ENCODE data around the gene LIN28B.

Gene LIN28B

DNA sequence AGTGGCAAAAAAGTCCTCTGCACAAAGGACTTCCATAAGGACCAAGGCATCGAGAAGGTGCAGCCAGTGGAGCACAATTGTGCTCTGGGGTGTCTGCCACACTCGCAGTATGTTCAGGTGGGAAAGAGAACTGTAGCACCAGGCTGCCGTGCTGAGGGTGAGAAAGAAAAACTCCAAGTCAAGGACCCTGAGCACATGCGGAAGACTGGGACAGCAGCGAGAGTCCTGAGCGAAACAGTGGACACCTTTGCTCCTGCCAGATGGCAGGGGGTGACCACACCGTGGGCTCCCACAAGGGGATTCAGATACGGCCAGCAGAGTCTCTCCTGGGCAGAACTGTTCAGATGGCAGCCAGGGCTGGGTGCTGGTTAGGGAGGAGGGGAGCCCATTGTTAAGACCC is 149.4 kb downstream of the LIN28B start:
- Histone ChIP-seq H3K4me3 (ENCODE audit: low read depth, low read length) (no peak overlapping the region), H3K27ac (ENCODE audit: extremely low read depth, low read depth, low read length) (no peak overlapping the region), H3K9me3 (ENCODE audit: control insufficient read depth, insufficient read depth, low read depth, low read length) (no peaks in the 10 kb centered on the region), H3K36me3 (ENCODE audit: control insufficient read depth in 2 of 2, insufficient read depth in 1 of 2, low read length in 2 of 2) (peaks cover 0 to 16% of the 10 kb centered on the region in 2 experiments; a peak in 1 of 3 replicates), H3K4me1 (ENCODE audit: control insufficient read depth, insufficient read depth, low read length) (peaks cover 4% of the 10 kb centered on the region; the same call in 1 of the 2 replicates)
- ChIA-PET CTCF (interaction anchor here (1.2 kb wide), 1 partner anchor 257 kb away, joined by 6 read pairs; no protein-coding TSS in a partner anchor), POLR2A (no interaction called here)
- no peak for TF ChIP-seq IKZF3 (tag by site-specific recombination; IDR thresholded peaks at IDR 0.05)

DNA sequence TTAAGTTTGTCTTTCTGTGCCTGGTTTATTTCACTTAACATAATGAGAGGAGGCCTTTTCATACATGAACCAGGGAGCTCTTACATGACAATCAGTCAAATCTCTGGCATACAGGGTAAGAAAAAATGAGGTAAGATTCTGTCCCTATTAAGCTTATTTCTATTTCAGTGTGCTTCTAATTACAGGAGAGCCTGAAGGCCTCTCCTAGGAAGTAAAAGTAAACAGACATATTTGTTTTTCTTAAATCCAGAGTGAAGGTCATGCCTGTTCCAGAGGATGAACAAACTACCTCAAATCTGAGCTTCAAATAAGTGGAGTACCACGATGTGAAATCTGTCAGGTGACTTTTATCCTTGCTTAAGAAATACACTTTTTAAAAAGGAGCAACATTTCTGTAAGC is 150.3 kb downstream of the LIN28B start:
- TF ChIP-seq, protein P1, sequence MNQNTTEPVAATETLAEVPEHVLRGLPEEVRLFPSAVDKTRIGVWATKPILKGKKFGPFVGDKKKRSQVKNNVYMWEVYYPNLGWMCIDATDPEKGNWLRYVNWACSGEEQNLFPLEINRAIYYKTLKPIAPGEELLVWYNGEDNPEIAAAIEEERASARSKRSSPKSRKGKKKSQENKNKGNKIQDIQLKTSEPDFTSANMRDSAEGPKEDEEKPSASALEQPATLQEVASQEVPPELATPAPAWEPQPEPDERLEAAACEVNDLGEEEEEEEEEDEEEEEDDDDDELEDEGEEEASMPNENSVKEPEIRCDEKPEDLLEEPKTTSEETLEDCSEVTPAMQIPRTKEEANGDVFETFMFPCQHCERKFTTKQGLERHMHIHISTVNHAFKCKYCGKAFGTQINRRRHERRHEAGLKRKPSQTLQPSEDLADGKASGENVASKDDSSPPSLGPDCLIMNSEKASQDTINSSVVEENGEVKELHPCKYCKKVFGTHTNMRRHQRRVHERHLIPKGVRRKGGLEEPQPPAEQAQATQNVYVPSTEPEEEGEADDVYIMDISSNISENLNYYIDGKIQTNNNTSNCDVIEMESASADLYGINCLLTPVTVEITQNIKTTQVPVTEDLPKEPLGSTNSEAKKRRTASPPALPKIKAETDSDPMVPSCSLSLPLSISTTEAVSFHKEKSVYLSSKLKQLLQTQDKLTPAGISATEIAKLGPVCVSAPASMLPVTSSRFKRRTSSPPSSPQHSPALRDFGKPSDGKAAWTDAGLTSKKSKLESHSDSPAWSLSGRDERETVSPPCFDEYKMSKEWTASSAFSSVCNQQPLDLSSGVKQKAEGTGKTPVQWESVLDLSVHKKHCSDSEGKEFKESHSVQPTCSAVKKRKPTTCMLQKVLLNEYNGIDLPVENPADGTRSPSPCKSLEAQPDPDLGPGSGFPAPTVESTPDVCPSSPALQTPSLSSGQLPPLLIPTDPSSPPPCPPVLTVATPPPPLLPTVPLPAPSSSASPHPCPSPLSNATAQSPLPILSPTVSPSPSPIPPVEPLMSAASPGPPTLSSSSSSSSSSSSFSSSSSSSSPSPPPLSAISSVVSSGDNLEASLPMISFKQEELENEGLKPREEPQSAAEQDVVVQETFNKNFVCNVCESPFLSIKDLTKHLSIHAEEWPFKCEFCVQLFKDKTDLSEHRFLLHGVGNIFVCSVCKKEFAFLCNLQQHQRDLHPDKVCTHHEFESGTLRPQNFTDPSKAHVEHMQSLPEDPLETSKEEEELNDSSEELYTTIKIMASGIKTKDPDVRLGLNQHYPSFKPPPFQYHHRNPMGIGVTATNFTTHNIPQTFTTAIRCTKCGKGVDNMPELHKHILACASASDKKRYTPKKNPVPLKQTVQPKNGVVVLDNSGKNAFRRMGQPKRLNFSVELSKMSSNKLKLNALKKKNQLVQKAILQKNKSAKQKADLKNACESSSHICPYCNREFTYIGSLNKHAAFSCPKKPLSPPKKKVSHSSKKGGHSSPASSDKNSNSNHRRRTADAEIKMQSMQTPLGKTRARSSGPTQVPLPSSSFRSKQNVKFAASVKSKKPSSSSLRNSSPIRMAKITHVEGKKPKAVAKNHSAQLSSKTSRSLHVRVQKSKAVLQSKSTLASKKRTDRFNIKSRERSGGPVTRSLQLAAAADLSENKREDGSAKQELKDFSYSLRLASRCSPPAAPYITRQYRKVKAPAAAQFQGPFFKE (tag by site-specific recombination; IDR thresholded peaks at IDR 0.05; ENCODE audit: borderline replicate concordance): no peak
- TF ChIP-seq, protein P2, sequence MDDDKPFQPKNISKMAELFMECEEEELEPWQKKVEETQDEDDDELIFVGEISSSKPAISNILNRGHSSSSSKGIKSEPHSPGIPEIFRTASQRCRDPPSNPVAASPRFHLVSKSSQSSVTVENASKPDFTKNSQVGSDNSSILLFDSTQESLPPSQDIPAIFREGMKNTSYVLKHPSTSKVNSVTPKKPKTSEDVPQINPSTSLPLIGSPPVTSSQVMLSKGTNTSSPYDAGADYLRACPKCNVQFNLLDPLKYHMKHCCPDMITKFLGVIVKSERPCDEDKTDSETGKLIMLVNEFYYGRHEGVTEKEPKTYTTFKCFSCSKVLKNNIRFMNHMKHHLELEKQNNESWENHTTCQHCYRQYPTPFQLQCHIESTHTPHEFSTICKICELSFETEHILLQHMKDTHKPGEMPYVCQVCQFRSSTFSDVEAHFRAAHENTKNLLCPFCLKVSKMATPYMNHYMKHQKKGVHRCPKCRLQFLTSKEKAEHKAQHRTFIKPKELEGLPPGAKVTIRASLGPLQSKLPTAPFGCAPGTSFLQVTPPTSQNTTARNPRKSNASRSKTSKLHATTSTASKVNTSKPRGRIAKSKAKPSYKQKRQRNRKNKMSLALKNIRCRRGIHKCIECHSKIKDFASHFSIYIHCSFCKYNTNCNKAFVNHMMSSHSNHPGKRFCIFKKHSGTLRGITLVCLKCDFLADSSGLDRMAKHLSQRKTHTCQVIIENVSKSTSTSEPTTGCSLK (tag by site-specific recombination; IDR thresholded peaks at IDR 0.05): no peak
- TF ChIP-seq ZNF830 (tag by site-specific recombination; IDR thresholded peaks at IDR 0.05; ENCODE audit: low read depth) (no peak), ZNF202 (tag by site-specific recombination; IDR thresholded peaks at IDR 0.05; ENCODE audit: borderline replicate concordance) (no peak), ZNF571 (tag by site-specific recombination; IDR thresholded peaks at IDR 0.05) (no peak), HOXD13 (CRISPR knock-in tag; IDR thresholded peaks at IDR 0.05; ENCODE audit: borderline replicate concordance) (no peak), ZBTB21 (tag by site-specific recombination; IDR thresholded peaks at IDR 0.05) (no peak), ZNF223 (tag by site-specific recombination; IDR thresholded peaks at IDR 0.05) (no peak)
- TF ChIP-seq, protein P3, sequence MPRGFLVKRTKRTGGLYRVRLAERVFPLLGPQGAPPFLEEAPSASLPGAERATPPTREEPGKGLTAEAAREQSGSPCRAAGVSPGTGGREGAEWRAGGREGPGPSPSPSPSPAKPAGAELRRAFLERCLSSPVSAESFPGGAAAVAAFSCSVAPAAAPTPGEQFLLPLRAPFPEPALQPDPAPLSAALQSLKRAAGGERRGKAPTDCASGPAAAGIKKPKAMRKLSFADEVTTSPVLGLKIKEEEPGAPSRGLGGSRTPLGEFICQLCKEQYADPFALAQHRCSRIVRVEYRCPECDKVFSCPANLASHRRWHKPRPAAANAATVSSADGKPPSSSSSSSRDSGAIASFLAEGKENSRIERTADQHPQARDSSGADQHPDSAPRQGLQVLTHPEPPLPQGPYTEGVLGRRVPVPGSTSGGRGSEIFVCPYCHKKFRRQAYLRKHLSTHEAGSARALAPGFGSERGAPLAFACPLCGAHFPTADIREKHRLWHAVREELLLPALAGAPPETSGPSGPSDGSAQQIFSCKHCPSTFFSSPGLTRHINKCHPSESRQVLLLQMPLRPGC (tag by site-specific recombination; IDR thresholded peaks at IDR 0.05): no peak
- no peak overlapping the region for H3K4me3 ChIP-seq (ENCODE audit: low read depth, low read length)
- peaks cover 0 to 25% of the 10 kb centered on the region in 2 experiments; a peak in 1 of 3 replicates for H3K36me3 ChIP-seq (ENCODE audit: control insufficient read depth in 2 of 2, insufficient read depth in 1 of 2, low read length in 2 of 2)
- no peaks in the 10 kb centered on the region for H3K9me3 ChIP-seq (ENCODE audit: control insufficient read depth, insufficient read depth, low read depth, low read length)
- H3K27ac ChIP-seq (ENCODE audit: extremely low read depth, low read depth, low read length): no peak overlapping the region
- peaks cover 4% of the 10 kb centered on the region; the same call in 1 of the 2 replicates for H3K4me1 ChIP-seq (ENCODE audit: control insufficient read depth, insufficient read depth, low read length)
- ChIA-PET CTCF (interaction anchor here (0.6 to 1.8 kb wide), 8 partner anchors 8 to 316 kb away, joined by 3 to 6 read pairs (median 3); no protein-coding TSS in a partner anchor), POLR2A (no interaction called here)

Data from HEK293 (cell line).